ENCODE measurements around the gene LIPK.

Gene LIPK

DNA sequence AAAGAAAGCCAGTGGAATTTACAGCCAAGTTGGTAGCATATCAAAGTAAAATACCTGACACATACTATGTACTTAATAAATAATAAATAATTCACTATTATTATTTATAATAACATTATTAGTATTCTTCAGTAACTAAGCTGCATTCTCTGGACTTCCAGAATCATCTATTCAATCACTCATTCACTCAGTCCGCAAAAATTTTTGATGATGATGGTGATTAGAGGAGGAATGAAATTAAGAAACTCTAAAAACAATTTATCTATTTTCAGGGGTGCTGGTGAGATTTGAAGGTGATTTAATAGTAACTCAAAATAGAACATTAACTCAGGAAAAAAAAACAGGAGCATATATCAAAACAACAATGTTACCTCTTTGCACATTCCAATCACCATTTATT, 50.6 kb downstream of the LIPK start:
- H3K9me3 ChIP-seq (ENCODE audit: low read length), result no peaks in the 10 kb centered on the region
- H3K4me3 ChIP-seq (ENCODE audit: low read depth, low read length, poor library complexity, severe bottlenecking), result no peak overlapping the region
- no peak overlapping the region for H2AFZ ChIP-seq (ENCODE audit: low read length)
- no peak overlapping the region for H3K4me2 ChIP-seq (ENCODE audit: low read length)
- no peaks in the 10 kb centered on the region for H3K36me3 ChIP-seq (ENCODE audit: insufficient read depth, low read length)
- no peaks in the 10 kb centered on the region for H3K4me1 ChIP-seq (ENCODE audit: insufficient read depth, low read length, severe bottlenecking)
- H3K79me2 ChIP-seq (ENCODE audit: insufficient read depth, low read length), result no peaks in the 10 kb centered on the region
- no peaks in the 10 kb centered on the region for H4K20me1 ChIP-seq (ENCODE audit: insufficient read depth, low read length)
- H3F3A ChIP-seq (ENCODE audit: insufficient read depth, low read length), result no peaks in the 10 kb centered on the region
- no peak overlapping the region for H3K9ac ChIP-seq (ENCODE audit: low read length)
- no peaks in the 10 kb centered on the region for H3K27me3 ChIP-seq (ENCODE audit: insufficient read depth, low read length)
- no peaks in the 10 kb centered on the region for H3K9me2 ChIP-seq (ENCODE audit: low read depth, low read length)
- TF ChIP-seq, protein P1, sequence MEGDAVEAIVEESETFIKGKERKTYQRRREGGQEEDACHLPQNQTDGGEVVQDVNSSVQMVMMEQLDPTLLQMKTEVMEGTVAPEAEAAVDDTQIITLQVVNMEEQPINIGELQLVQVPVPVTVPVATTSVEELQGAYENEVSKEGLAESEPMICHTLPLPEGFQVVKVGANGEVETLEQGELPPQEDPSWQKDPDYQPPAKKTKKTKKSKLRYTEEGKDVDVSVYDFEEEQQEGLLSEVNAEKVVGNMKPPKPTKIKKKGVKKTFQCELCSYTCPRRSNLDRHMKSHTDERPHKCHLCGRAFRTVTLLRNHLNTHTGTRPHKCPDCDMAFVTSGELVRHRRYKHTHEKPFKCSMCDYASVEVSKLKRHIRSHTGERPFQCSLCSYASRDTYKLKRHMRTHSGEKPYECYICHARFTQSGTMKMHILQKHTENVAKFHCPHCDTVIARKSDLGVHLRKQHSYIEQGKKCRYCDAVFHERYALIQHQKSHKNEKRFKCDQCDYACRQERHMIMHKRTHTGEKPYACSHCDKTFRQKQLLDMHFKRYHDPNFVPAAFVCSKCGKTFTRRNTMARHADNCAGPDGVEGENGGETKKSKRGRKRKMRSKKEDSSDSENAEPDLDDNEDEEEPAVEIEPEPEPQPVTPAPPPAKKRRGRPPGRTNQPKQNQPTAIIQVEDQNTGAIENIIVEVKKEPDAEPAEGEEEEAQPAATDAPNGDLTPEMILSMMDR (IDR thresholded peaks at IDR 0.05; ENCODE audit: low read length), result no peak
- no peak for TF ChIP-seq EZH2 (IDR thresholded peaks at IDR 0.05; ENCODE audit: borderline replicate concordance, low read length)
- H3K27ac ChIP-seq (ENCODE audit: low read depth, low read length, poor library complexity, severe bottlenecking), result no peak overlapping the region

GRCh38 chr10:88759366-88760101, 53.5 kb downstream of the LIPK start, which contains the start of gene LIPN:
Gene LIPN, plus strand, starts transcription at chr10:88760020. Its CDS starts 1,386 bp downstream, at chr10:88761406.
- Histone ChIP-seq H4K20me1 (ENCODE audit: insufficient read depth, low read length) (no peaks in the 10 kb centered on the region), H3K4me2 (ENCODE audit: low read length) (no peak within 1 kb of the TSS), H3K79me2 (ENCODE audit: insufficient read depth, low read length) (no peaks in the 10 kb centered on the region), H3K9ac (ENCODE audit: low read length) (no peak within 1 kb of the TSS), H3K4me3 (ENCODE audit: low read depth, low read length, poor library complexity, severe bottlenecking) (no peak within 1 kb of the TSS), H3K36me3 (ENCODE audit: insufficient read depth, low read length) (no peaks in the 10 kb centered on the region), H3F3A (ENCODE audit: insufficient read depth, low read length) (no peaks in the 10 kb centered on the region), H3K27ac (ENCODE audit: low read depth, low read length, poor library complexity, severe bottlenecking) (no peak within 1 kb of the TSS), H3K4me1 (ENCODE audit: insufficient read depth, low read length, severe bottlenecking) (no peaks in the 10 kb centered on the region), H3K9me2 (ENCODE audit: low read depth, low read length) (no peaks in the 10 kb centered on the region), H3K27me3 (ENCODE audit: insufficient read depth, low read length) (no peaks in the 10 kb centered on the region), H2AFZ (ENCODE audit: low read length) (no peak within 1 kb of the TSS), H3K9me3 (ENCODE audit: low read length) (no peaks in the 10 kb centered on the region)
- TF ChIP-seq, protein P1 (IDR thresholded peaks at IDR 0.05; ENCODE audit: low read length), result no peak
- TF ChIP-seq EZH2 (IDR thresholded peaks at IDR 0.05; ENCODE audit: borderline replicate concordance, low read length), result no peak

DNA sequence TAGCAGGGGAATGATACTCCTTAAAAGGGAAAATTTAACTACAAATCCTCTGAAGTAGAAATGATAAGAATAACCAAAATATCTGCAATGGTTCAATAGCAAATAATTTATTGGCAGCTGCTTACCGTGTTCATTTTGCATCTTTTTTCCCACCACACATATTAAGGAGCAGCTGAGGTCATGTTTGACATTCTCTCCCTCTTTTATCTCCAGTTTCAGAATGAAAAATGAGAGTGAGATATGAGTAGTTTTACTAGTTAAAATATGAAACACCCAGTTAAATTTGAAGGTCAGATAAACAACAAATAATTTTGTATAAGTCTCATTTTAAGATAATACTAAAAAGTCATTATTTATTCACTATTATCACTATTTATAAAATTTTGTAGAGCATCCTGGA, 56.9 kb downstream of the LIPK start:
- H3K4me1 ChIP-seq (ENCODE audit: insufficient read depth, low read length, severe bottlenecking), result no peaks in the 10 kb centered on the region
- no peak overlapping the region for H3K9ac ChIP-seq (ENCODE audit: low read length)
- H3K36me3 ChIP-seq (ENCODE audit: insufficient read depth, low read length), result no peaks in the 10 kb centered on the region
- no peaks in the 10 kb centered on the region for H3K9me3 ChIP-seq (ENCODE audit: low read length)
- no peak overlapping the region for H3K4me2 ChIP-seq (ENCODE audit: low read length)
- TF ChIP-seq, protein P1 (IDR thresholded peaks at IDR 0.05; ENCODE audit: low read length), result no peak
- no peak for TF ChIP-seq EZH2 (IDR thresholded peaks at IDR 0.05; ENCODE audit: borderline replicate concordance, low read length)
- H3K9me2 ChIP-seq (ENCODE audit: low read depth, low read length), result no peaks in the 10 kb centered on the region
- H4K20me1 ChIP-seq (ENCODE audit: insufficient read depth, low read length), result no peaks in the 10 kb centered on the region
- H3F3A ChIP-seq (ENCODE audit: insufficient read depth, low read length), result no peaks in the 10 kb centered on the region
- H3K79me2 ChIP-seq (ENCODE audit: insufficient read depth, low read length), result no peaks in the 10 kb centered on the region
- no peak overlapping the region for H2AFZ ChIP-seq (ENCODE audit: low read length)
- H3K27me3 ChIP-seq (ENCODE audit: insufficient read depth, low read length), result no peaks in the 10 kb centered on the region
- H3K27ac ChIP-seq (ENCODE audit: low read depth, low read length, poor library complexity, severe bottlenecking), result no peak overlapping the region
- no peak overlapping the region for H3K4me3 ChIP-seq (ENCODE audit: low read depth, low read length, poor library complexity, severe bottlenecking)
